ENCODE data around the gene SIDT1.

The SIDT1 gene

DNA sequence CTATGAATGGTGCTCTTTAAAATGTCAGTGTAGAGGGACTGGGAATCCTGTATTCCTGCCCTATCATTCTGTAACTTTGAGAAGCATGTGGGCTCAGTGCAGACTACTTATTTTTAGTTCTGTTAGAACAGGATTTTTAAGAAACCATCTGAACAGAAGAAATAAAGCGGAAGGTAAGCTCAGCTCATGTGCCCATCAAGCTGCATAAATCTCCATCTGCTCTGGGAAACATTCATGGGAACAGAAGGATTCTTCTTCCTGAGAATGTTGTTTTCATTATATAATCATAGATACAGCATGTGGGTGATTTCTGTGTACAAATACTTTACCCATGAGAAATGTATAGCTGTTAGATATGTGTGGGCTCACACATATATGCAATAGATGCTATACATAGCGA, 69.9 kb downstream of the SIDT1 start:
- Histone ChIP-seq H2AFZ (ENCODE audit: low read depth, low read length) (no peak overlapping the region), H3K27ac (ENCODE audit: low read length) (no peak overlapping the region), H3K9me3 (ENCODE audit: insufficient read depth, low read length) (no peaks in the 10 kb centered on the region), H3K4me3 (ENCODE audit: low read length) (no peak overlapping the region), H3K9ac (ENCODE audit: low read length) (no peak overlapping the region), H3K4me2 (ENCODE audit: low read length) (no peak overlapping the region), H3K79me2 (ENCODE audit: low read length) (no peaks in the 10 kb centered on the region), H3K4me1 (ENCODE audit: low read length) (peaks cover 14% of the 10 kb centered on the region), H4K20me1 (ENCODE audit: insufficient read depth, low read length) (no peaks in the 10 kb centered on the region; the same call in 1 of the 2 replicates), H3K27me3 (ENCODE audit: low read depth, low read length) (0 out of 2 replicates have a peak, but pooled peaks cover 6% of the 10 kb centered on the region), H3K36me3 (replicated peaks; ENCODE audit: low read depth, low read length) (no peaks in the 10 kb centered on the region)
- TF ChIP-seq EZH2phosphoT487 (IDR thresholded peaks at IDR 0.05; ENCODE audit: low read depth): no peak
- TF ChIP-seq, protein P1, sequence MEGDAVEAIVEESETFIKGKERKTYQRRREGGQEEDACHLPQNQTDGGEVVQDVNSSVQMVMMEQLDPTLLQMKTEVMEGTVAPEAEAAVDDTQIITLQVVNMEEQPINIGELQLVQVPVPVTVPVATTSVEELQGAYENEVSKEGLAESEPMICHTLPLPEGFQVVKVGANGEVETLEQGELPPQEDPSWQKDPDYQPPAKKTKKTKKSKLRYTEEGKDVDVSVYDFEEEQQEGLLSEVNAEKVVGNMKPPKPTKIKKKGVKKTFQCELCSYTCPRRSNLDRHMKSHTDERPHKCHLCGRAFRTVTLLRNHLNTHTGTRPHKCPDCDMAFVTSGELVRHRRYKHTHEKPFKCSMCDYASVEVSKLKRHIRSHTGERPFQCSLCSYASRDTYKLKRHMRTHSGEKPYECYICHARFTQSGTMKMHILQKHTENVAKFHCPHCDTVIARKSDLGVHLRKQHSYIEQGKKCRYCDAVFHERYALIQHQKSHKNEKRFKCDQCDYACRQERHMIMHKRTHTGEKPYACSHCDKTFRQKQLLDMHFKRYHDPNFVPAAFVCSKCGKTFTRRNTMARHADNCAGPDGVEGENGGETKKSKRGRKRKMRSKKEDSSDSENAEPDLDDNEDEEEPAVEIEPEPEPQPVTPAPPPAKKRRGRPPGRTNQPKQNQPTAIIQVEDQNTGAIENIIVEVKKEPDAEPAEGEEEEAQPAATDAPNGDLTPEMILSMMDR (IDR thresholded peaks at IDR 0.05; ENCODE audit: low read depth, low read length): no peak

DNA sequence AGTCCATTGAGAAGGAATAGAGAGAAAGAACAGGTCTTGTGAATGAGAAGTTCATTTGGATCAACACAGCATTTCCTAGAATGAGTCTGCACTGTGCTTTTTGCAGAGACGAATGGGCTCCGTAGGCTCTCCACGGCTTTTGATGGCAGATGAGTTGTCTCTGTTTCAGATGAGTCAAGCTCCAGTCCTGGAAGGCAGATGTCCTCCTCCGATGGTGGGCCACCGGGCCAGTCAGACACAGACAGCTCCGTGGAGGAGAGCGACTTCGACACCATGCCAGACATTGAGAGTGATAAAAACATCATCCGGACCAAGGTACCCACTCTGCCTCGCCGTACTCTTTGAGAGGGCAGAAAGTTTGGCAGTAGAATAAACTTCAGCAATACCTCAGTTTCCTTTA, 70.5 kb downstream of the SIDT1 start:
- Histone ChIP-seq H3K4me1 (ENCODE audit: low read length) (peaks cover 19% of the 10 kb centered on the region), H3K4me3 (ENCODE audit: low read length) (no peak overlapping the region), H3K36me3 (replicated peaks; ENCODE audit: low read depth, low read length) (no peaks in the 10 kb centered on the region), H3K27ac (ENCODE audit: low read length) (no peak overlapping the region), H2AFZ (ENCODE audit: low read depth, low read length) (no peak overlapping the region), H3K27me3 (ENCODE audit: low read depth, low read length) (0 out of 2 replicates have a peak, but pooled peaks cover 6% of the 10 kb centered on the region), H3K4me2 (ENCODE audit: low read length) (no peak overlapping the region), H3K9me3 (ENCODE audit: insufficient read depth, low read length) (no peaks in the 10 kb centered on the region), H3K9ac (ENCODE audit: low read length) (no peak overlapping the region), H3K79me2 (ENCODE audit: low read length) (no peaks in the 10 kb centered on the region), H4K20me1 (ENCODE audit: insufficient read depth, low read length) (no peaks in the 10 kb centered on the region; the same call in 1 of the 2 replicates)
- TF ChIP-seq EZH2phosphoT487 (IDR thresholded peaks at IDR 0.05; ENCODE audit: low read depth): no peak
- TF ChIP-seq, protein P1 (IDR thresholded peaks at IDR 0.05; ENCODE audit: low read depth, low read length): no peak

DNA sequence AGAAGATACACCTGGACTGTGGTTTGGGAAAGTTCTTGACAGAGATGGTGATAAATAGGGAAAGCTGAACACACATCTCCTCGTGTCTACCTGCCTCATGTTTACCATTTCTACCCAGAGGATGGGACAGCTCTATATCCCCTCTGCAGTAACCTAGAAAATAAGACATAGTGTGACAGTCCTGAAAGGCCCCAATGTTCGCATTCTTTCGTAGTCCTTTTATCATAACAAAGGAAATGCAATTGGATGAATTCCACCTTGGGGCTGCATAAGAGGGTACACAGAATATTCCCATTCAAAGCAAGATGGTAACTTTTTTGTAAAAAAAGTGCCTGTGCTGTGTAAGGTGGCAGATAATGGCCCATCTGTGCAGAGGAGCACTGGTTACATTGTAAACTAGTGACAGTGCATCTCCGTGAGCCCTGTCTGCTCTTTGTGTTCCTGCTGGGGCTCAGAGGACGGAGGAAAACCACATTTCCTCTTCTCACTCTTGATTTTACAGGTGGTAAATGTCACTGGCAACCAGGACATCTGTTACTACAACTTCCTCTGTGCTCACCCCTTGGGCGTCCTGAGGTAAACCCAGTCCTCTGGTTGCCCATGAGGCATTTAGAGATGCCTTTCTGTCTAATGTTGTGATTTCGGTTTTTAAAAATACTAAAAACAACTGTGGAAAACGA, 74.3 kb downstream of the SIDT1 start:
- Histone ChIP-seq H2AFZ (ENCODE audit: low read depth, low read length) (no peak overlapping the region; the same call in 1 of the 2 replicates), H4K20me1 (ENCODE audit: insufficient read depth, low read length) (no peaks in the 10 kb centered on the region; the same call in 1 of the 2 replicates), H3K4me1 (ENCODE audit: low read length) (peaks cover 20% of the 10 kb centered on the region), H3K9me3 (ENCODE audit: insufficient read depth, low read length) (no peaks in the 10 kb centered on the region), H3K9ac (ENCODE audit: low read length) (no peak overlapping the region; the same call in 1 of the 2 replicates), H3K4me2 (ENCODE audit: low read length) (peak overlapping the region; percentile 82), H3K36me3 (replicated peaks; ENCODE audit: low read depth, low read length) (no peaks in the 10 kb centered on the region), H3K27ac (ENCODE audit: low read length) (peak overlapping the region; percentile 49), H3K27me3 (ENCODE audit: low read depth, low read length) (0 out of 2 replicates have a peak, but pooled peaks cover 6% of the 10 kb centered on the region), H3K79me2 (ENCODE audit: low read length) (no peaks in the 10 kb centered on the region), H3K4me3 (ENCODE audit: low read length) (peak overlapping the region; percentile 55)
- TF ChIP-seq EZH2phosphoT487 (IDR thresholded peaks at IDR 0.05; ENCODE audit: low read depth): no peak
- TF ChIP-seq, protein P1 (IDR thresholded peaks at IDR 0.05; ENCODE audit: low read depth, low read length): no peak

DNA sequence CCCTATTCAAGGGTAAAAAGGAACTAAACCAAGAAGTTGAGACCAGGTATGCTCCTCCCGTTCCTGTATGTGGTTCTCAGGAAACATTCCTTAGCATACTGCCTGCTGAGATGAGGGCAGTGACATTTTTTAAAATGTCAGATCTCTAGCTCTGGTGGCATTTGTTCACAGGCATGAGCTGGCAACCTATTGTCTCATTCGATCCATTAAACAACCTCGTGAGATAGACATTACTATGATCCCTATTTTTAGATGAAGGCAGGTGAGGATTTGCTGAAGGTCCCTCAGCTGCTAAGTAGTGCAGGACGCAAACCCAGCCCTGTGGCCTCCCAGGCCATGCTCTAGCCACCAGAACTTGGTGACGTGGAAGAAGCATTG, 74.9 kb downstream of the SIDT1 start:
- Histone ChIP-seq H3K4me2 (ENCODE audit: low read length) (peak overlapping the region; percentile 82), H2AFZ (ENCODE audit: low read depth, low read length) (peak overlapping the region; percentile 20; the same call in 1 of the 2 replicates), H3K4me3 (ENCODE audit: low read length) (peak overlapping the region; percentile 55), H4K20me1 (ENCODE audit: insufficient read depth, low read length) (no peaks in the 10 kb centered on the region; the same call in 1 of the 2 replicates), H3K27ac (ENCODE audit: low read length) (peak overlapping the region; percentile 49), H3K27me3 (ENCODE audit: low read depth, low read length) (0 out of 2 replicates have a peak, but pooled peaks cover 6% of the 10 kb centered on the region), H3K36me3 (replicated peaks; ENCODE audit: low read depth, low read length) (no peaks in the 10 kb centered on the region), H3K9ac (ENCODE audit: low read length) (no peak overlapping the region; the same call in 1 of the 2 replicates), H3K79me2 (ENCODE audit: low read length) (no peaks in the 10 kb centered on the region), H3K4me1 (ENCODE audit: low read length) (peaks cover 20% of the 10 kb centered on the region), H3K9me3 (ENCODE audit: insufficient read depth, low read length) (no peaks in the 10 kb centered on the region)
- TF ChIP-seq, protein P1 (IDR thresholded peaks at IDR 0.05; ENCODE audit: low read depth, low read length): no peak
- no peak for TF ChIP-seq EZH2phosphoT487 (IDR thresholded peaks at IDR 0.05; ENCODE audit: low read depth)
